Osteoblast (primary cell): ENCODE results near the gene AFAP1. TPM values are rescaled to one million over a fixed set of nuclear protein-coding genes. Genes with fewer than 3 reads are reported as not detected.

Experiments
- DNase-seq: peaks from one replicate; pipeline ENCODE4 v3.0.0; 2011; ENCODE audit warnings: low spot score, mixed read lengths; ENCODE audit not compliant: insufficient read length; ENCODE audit errors: missing footprints
- H2AFZ ChIP-seq: 2 replicates; pipeline ENCODE4 v1.6.0; 2011; ENCODE audit warnings: mild to moderate bottlenecking, low read length
- H3K27ac ChIP-seq: 2 replicates; pipeline ENCODE4 v1.5.1; 2011; ENCODE audit warnings: mild to moderate bottlenecking, low read depth, low read length, moderate library complexity
- H3K27me3 ChIP-seq: 2 replicates; pipeline ENCODE4 v1.6.0; 2012; ENCODE audit warnings: mild to moderate bottlenecking, control low read depth, inconsistent platforms, low read length, moderate library complexity; ENCODE audit not compliant: insufficient read depth
- H3K36me3 ChIP-seq: 2 replicates; pipeline ENCODE4 v1.5.1; 2011; ENCODE audit warnings: mild to moderate bottlenecking, low read length, control low read depth, moderate library complexity; ENCODE audit not compliant: insufficient read depth
- H3K4me1 ChIP-seq: 2 replicates; pipeline ENCODE4 v1.5.1; 2011; ENCODE audit warnings: mild to moderate bottlenecking, low read length, control low read depth, moderate library complexity; ENCODE audit not compliant: insufficient read depth
- H3K4me2 ChIP-seq: 2 replicates; pipeline ENCODE4 v1.6.0; 2011; ENCODE audit warnings: mild to moderate bottlenecking, low read length; ENCODE audit not compliant: insufficient read depth
- H3K4me3 ChIP-seq: fragments of 200-600 bp; sonication (generic); 3 replicates; pipeline ENCODE4 v1.5.1; 2012; ENCODE audit warnings: mild to moderate bottlenecking, low read length, inconsistent platforms; ENCODE audit not compliant: insufficient read depth
- H3K79me2 ChIP-seq: 2 replicates; pipeline ENCODE4 v1.6.0; 2012; ENCODE audit warnings: mild to moderate bottlenecking, low read length, control low read depth, inconsistent platforms; ENCODE audit not compliant: insufficient read depth
- H3K9me3 ChIP-seq: 2 replicates; pipeline ENCODE4 v1.5.1; 2011; ENCODE audit warnings: low read depth, low read length, control low read depth
- H4K20me1 ChIP-seq: 2 replicates; pipeline ENCODE4 v1.6.0; 2012; ENCODE audit warnings: mild to moderate bottlenecking, low read length, control low read depth; ENCODE audit not compliant: insufficient read depth
- CTCF ChIP-seq: IDR thresholded peaks from 2 replicates; pipeline ENCODE4 v1.5.1; 2011; ENCODE audit warnings: mild to moderate bottlenecking, low read depth, low read length, moderate library complexity; ENCODE audit errors: extremely low read depth
- total RNA-seq: library from RNA; depleted of rRNA; stranded (reverse); fragments of >200 nt; gene quantifications from 2 replicates; pipeline ENCODE4 v1.2.3, GENCODE V29; 2012

The AFAP1 gene
- total RNA-seq, 1 donor: 101 TPM

GRCh38 chr4:7828011-7828720 is 111.5 kb downstream of the AFAP1 start:
- H3K36me3 ChIP-seq: peaks cover 88% of the 10 kb centered on the region
- no peak for TF ChIP-seq CTCF
- H3K27ac ChIP-seq: peak overlapping the region; percentile 99
- H2AFZ ChIP-seq: no peak overlapping the region
- no peaks in the 10 kb centered on the region for H3K27me3 ChIP-seq
- peak overlapping the region; percentile 68 for H3K4me2 ChIP-seq
- H3K4me1 ChIP-seq: peaks cover 88% of the 10 kb centered on the region
- H3K9me3 ChIP-seq: no peaks in the 10 kb centered on the region
- peaks cover 85% of the 10 kb centered on the region for H3K79me2 ChIP-seq
- H4K20me1 ChIP-seq: no peaks in the 10 kb centered on the region
- peak; percentile 89 for DNase-seq
- H3K4me3 ChIP-seq: peak overlapping the region; percentile 30

GRCh38 chr4:7827566-7827965 is 112.1 kb downstream of the AFAP1 start:
- no peak for TF ChIP-seq CTCF
- no peak for DNase-seq
- Histone ChIP-seq H3K27ac (peak overlapping the region; percentile 99), H3K27me3 (no peaks in the 10 kb centered on the region), H4K20me1 (no peaks in the 10 kb centered on the region), H2AFZ (no peak overlapping the region), H3K4me1 (peaks cover 92% of the 10 kb centered on the region), H3K9me3 (no peaks in the 10 kb centered on the region), H3K36me3 (peaks cover 89% of the 10 kb centered on the region), H3K4me2 (peak overlapping the region; percentile 68), H3K4me3 (no peak overlapping the region), H3K79me2 (peaks cover 84% of the 10 kb centered on the region)

GRCh38 chr4:7826909-7827306 is 112.8 kb downstream of the AFAP1 start:
- H3K36me3 ChIP-seq: peaks cover 88% of the 10 kb centered on the region
- H3K4me3 ChIP-seq: no peak overlapping the region
- no peak overlapping the region for H3K4me2 ChIP-seq
- H3K79me2 ChIP-seq: peaks cover 82% of the 10 kb centered on the region
- DNase-seq: no peak
- no peak for TF ChIP-seq CTCF
- peak overlapping the region; percentile 99 for H3K27ac ChIP-seq
- H4K20me1 ChIP-seq: no peaks in the 10 kb centered on the region
- no peaks in the 10 kb centered on the region for H3K27me3 ChIP-seq
- H3K9me3 ChIP-seq: no peaks in the 10 kb centered on the region
- H2AFZ ChIP-seq: no peak overlapping the region
- H3K4me1 ChIP-seq: peaks cover 91% of the 10 kb centered on the region

- Histone ChIP-seq H3K27me3 (no peaks in the 10 kb centered on the region), H3K4me3 (no peak overlapping the region), H3K4me2 (no peak overlapping the region), H3K4me1 (peaks cover 91% of the 10 kb centered on the region), H3K9me3 (no peaks in the 10 kb centered on the region), H2AFZ (no peak overlapping the region), H4K20me1 (no peaks in the 10 kb centered on the region), H3K36me3 (peaks cover 85% of the 10 kb centered on the region), H3K79me2 (peaks cover 81% of the 10 kb centered on the region), H3K27ac (peak overlapping the region; percentile 99)
- no peak for TF ChIP-seq CTCF
- no peak for DNase-seq
Measured at GRCh38 chr4:7826176-7826908, 113.3 kb downstream of the AFAP1 start.
